HepG2 (cell line): ENCODE results near the gene STMN3.

Experiments used
- AGO2 ChIP-seq: fragments of 200-400 bp; formaldehyde crosslinking; optimal IDR thresholded peaks from 2 replicates; pipeline ENCODE3; 2017; ENCODE audit warnings: mild to moderate bottlenecking, low read depth, low read length, moderate library complexity
- CHD4 ChIP-seq: fragments of 200-600 bp; sonication (generic); IDR thresholded peaks from 2 replicates; pipeline ENCODE4 v1.7.0; 2017; ENCODE audit warnings: mild to moderate bottlenecking, low read length, borderline replicate concordance
- CTCF ChIP-seq: sonication (generic); formaldehyde crosslinking; IDR thresholded peaks from 2 replicates; pipeline ENCODE4 v1.5.0; 2020; ENCODE audit warnings: mild to moderate bottlenecking, missing genetic modification reagents, moderate library complexity
- ELF3 ChIP-seq: IDR thresholded peaks from 2 replicates; pipeline ENCODE4 v1.6.1; 2016; ENCODE audit warnings: missing genetic modification reagents, missing compliant biosample characterization
- EZH2 ChIP-seq: conservative IDR thresholded peaks from 2 replicates; pipeline ENCODE4 v1.6.1; 2012; ENCODE audit warnings: mild to moderate bottlenecking, low read depth, low read length, moderate library complexity
- KDM1A ChIP-seq: IDR thresholded peaks from 2 replicates; pipeline ENCODE4 v1.6.1; 2016; ENCODE audit warnings: missing compliant biosample characterization
- MXI1 ChIP-seq: IDR thresholded peaks from 3 replicates; pipeline ENCODE4 v1.6.1; 2012; ENCODE audit warnings: low read depth, low read length, inconsistent platforms, borderline replicate concordance
- RFX5 ChIP-seq: IDR thresholded peaks from 2 replicates; pipeline ENCODE4 v1.6.1; 2011; ENCODE audit warnings: low read depth, low read length, improper control_type of control experiment
- SP1 ChIP-seq, 2 experiments: fragments of 450-650 bp in 1 of 2; sonication (generic) in 1 of 2; formaldehyde crosslinking in 1 of 2; IDR thresholded peaks; 2 replicates each; pipeline versions ENCODE4 v1.4.0 to v1.6.1; 2016 to 2020; ENCODE audit warnings: missing genetic modification reagents in 1 of 2
- ZNF33B ChIP-seq: sonication (generic); formaldehyde crosslinking; IDR thresholded peaks from 2 replicates; pipeline ENCODE4 v1.5.1; 2020; ENCODE audit warnings: mild to moderate bottlenecking, missing genetic modification reagents
- ZNF407 ChIP-seq: sonication (generic); formaldehyde crosslinking; IDR thresholded peaks from one replicate; pipeline ENCODE4 v1.5.1; 2020; ENCODE audit warnings: mild to moderate bottlenecking, missing genetic modification reagents; ENCODE audit errors: not compliant biosample characterization
- ZNF7 ChIP-seq: IDR thresholded peaks from 2 replicates; pipeline ENCODE4 v1.6.1; 2016; ENCODE audit warnings: missing biosample characterization, missing genetic modification reagents
- ZNF770 ChIP-seq: sonication (generic); formaldehyde crosslinking; IDR thresholded peaks from 2 replicates; pipeline ENCODE4 v1.5.0; 2020; ENCODE audit warnings: mild to moderate bottlenecking, missing genetic modification reagents

GRCh38 chr20:63642527-63643247 lies 10.5 kb downstream of the STMN3 start:
- peak; percentile 69 for TF ChIP-seq AGO2
- no peak for TF ChIP-seq ZNF770 (CRISPR knock-in tag)
- no peak for TF ChIP-seq SP1 (IDR thresholded peaks at IDR 0.05)
- TF ChIP-seq SP1 (CRISPR knock-in tag; IDR thresholded peaks at IDR 0.05): no peak
- TF ChIP-seq ELF3: no peak
- no peak for TF ChIP-seq CTCF
- TF ChIP-seq KDM1A (CRISPR knock-in tag): no peak
- no peak for TF ChIP-seq EZH2
- no peak for TF ChIP-seq CHD4
- TF ChIP-seq MXI1: no peak
- TF ChIP-seq ZNF7 (CRISPR knock-in tag): no peak
- no peak for TF ChIP-seq RFX5
- no peak for TF ChIP-seq ZNF407 (CRISPR knock-in tag)
- no peak for TF ChIP-seq ZNF33B
